Neuronal stem cell (in vitro differentiated cells): ENCODE data around the gene TVP23C.
"Not testable (repeated sequence)": the region's sequence is repeated elsewhere in the genome, so short reads cannot be mapped to it uniquely, and the experiment has no call there.

ENCODE experiments used
- DNase-seq: peaks from one replicate; pipeline ENCODE4 v3.0.0-alpha.2; 2013; ENCODE audit warnings: low spot score
- H2AFZ ChIP-seq: one replicate; pipeline ENCODE4 v1.6.1; 2013; ENCODE audit warnings: mild to moderate bottlenecking, low read length, inconsistent platforms
- H2AK5ac ChIP-seq: 2 replicates; pipeline ENCODE4 v1.6.1; 2013; ENCODE audit warnings: low read depth, mild to moderate bottlenecking, inconsistent platforms, low read length, moderate library complexity, mixed read lengths
- H2BK120ac ChIP-seq: 2 replicates; pipeline ENCODE4 v1.6.1; 2013; ENCODE audit warnings: low read depth, mild to moderate bottlenecking, inconsistent platforms, low read length, moderate library complexity, mixed read lengths
- H2BK12ac ChIP-seq: one replicate; pipeline ENCODE4 v1.6.1; 2013; ENCODE audit warnings: low read length, inconsistent platforms
- H2BK15ac ChIP-seq: 2 replicates; pipeline ENCODE4 v1.6.1; 2013; ENCODE audit warnings: mild to moderate bottlenecking, low read length, inconsistent platforms, mixed read lengths
- H2BK5ac ChIP-seq: one replicate; pipeline ENCODE4 v1.6.1; 2013; ENCODE audit warnings: inconsistent platforms, mild to moderate bottlenecking, low read length, moderate library complexity
- H3K14ac ChIP-seq: one replicate; pipeline ENCODE4 v1.6.1; 2013; ENCODE audit warnings: low read length, inconsistent platforms
- H3K18ac ChIP-seq: 2 replicates; pipeline ENCODE4 v1.6.1; 2013; ENCODE audit warnings: low read length, inconsistent platforms
- H3K23ac ChIP-seq: 2 replicates; pipeline ENCODE4 v1.6.1; 2013; ENCODE audit warnings: low read depth, mild to moderate bottlenecking, mixed read lengths, low read length, inconsistent platforms; ENCODE audit not compliant: poor library complexity
- H3K27ac ChIP-seq: replicated peaks from 3 replicates; pipeline ENCODE4 v1.5.1; 2013; ENCODE audit warnings: low read length, inconsistent platforms
- H3K27me3 ChIP-seq, 3 experiments: 2 replicates each; pipeline ENCODE4 v1.6.1; 2013; ENCODE audit warnings: low read length in 3 of 3, mild to moderate bottlenecking in 2 of 3, inconsistent platforms in 1 of 3, low read depth in 1 of 3, mixed read lengths in 1 of 3, moderate library complexity in 1 of 3; ENCODE audit not compliant: control insufficient read depth in 3 of 3, insufficient read depth in 3 of 3
- H3K36me3 ChIP-seq, 2 donors: replicated peaks in 1 of 2; 2 replicates each; pipeline ENCODE4 v1.6.1; 2013; ENCODE audit warnings: low read length in 2 of 2; ENCODE audit not compliant: control insufficient read depth in 2 of 2, insufficient read depth in 2 of 2
- H3K4ac ChIP-seq: 2 replicates; pipeline ENCODE4 v1.6.1; 2013; ENCODE audit warnings: inconsistent platforms, mild to moderate bottlenecking, low read length, moderate library complexity
- H3K4me1 ChIP-seq, 2 donors: 1 replicate in 1 of 2; 2 replicates in 1 of 2; pipeline ENCODE4 v1.6.1; 2013; ENCODE audit warnings: low read length in 2 of 2, low read depth in 1 of 2; ENCODE audit not compliant: control insufficient read depth in 2 of 2, insufficient read depth in 1 of 2
- H3K4me2 ChIP-seq: one replicate; pipeline ENCODE4 v1.6.1; 2013; ENCODE audit warnings: mild to moderate bottlenecking, low read length, inconsistent platforms; ENCODE audit not compliant: insufficient read depth, poor library complexity, severe bottlenecking
- H3K4me3 ChIP-seq, 2 donors: 2 replicates each; pipeline ENCODE4 v1.5.1; 2013; ENCODE audit warnings: low read length in 2 of 2, mild to moderate bottlenecking in 2 of 2, inconsistent platforms in 1 of 2, moderate library complexity in 1 of 2
- H3K79me1 ChIP-seq: one replicate; pipeline ENCODE4 v1.6.1; 2013; ENCODE audit warnings: low read depth, mild to moderate bottlenecking, inconsistent platforms, low read length, moderate library complexity
- H3K9ac ChIP-seq: one replicate; pipeline ENCODE4 v1.6.1; 2013; ENCODE audit warnings: mild to moderate bottlenecking, low read depth, low read length, inconsistent platforms; ENCODE audit not compliant: poor library complexity
- H3K9me3 ChIP-seq, 2 donors: replicated peaks in 1 of 2; 2 replicates each; pipeline versions ENCODE3 to v1.6.1; 2013; ENCODE audit warnings: low read length in 2 of 2, mild to moderate bottlenecking in 2 of 2, inconsistent platforms in 1 of 2, low read depth in 1 of 2, mixed read lengths in 1 of 2, moderate library complexity in 1 of 2; ENCODE audit not compliant: control insufficient read depth in 2 of 2, insufficient read depth in 1 of 2
- H4K8ac ChIP-seq: one replicate; pipeline ENCODE4 v1.6.1; 2013; ENCODE audit warnings: low read depth, mild to moderate bottlenecking, inconsistent platforms, low read length, moderate library complexity
- H4K91ac ChIP-seq: one replicate; pipeline ENCODE4 v1.6.1; 2013; ENCODE audit warnings: low read length, low read depth, mild to moderate bottlenecking, inconsistent platforms; ENCODE audit not compliant: poor library complexity
- WGBS, 2 donors: extraction: QIAGEN DNeasy Blood & Tissue Kit; methylation state at CpG; one replicate each; pipeline ENCODE4 v1.1.7; 2013; ENCODE audit warnings: missing lambda C conversion rate in 2 of 2, mixed read lengths in 1 of 2; ENCODE audit not compliant: insufficient read length in 2 of 2, insufficient replicate concordance in 1 of 2; ENCODE audit errors: extremely low coverage in 2 of 2; 5-methylcytosine and 5-hydroxymethylcytosine counted together

Gene TVP23C

GRCh38 chr17:15561439-15561838, 1.8 kb downstream of the TVP23C start:
- WGBS, 2 donors = no CpG with 5 or more reads among the region's 10 CpGs
- H3K18ac ChIP-seq, H2AFZ ChIP-seq, H3K36me3 ChIP-seq, H3K4ac ChIP-seq, H3K4me2 ChIP-seq, H3K23ac ChIP-seq, H3K27me3 ChIP-seq, H2BK5ac ChIP-seq, H3K9ac ChIP-seq, H2BK15ac ChIP-seq, H3K9me3 ChIP-seq, H4K8ac ChIP-seq, H3K4me1 ChIP-seq, H3K4me3 ChIP-seq, H2BK120ac ChIP-seq, H3K27ac ChIP-seq, H2BK12ac ChIP-seq, H3K14ac ChIP-seq, H2AK5ac ChIP-seq, H3K79me1 ChIP-seq, H4K91ac ChIP-seq, DNase-seq: not testable (repeated sequence)

GRCh38 chr17:15558403-15559105, 4.7 kb downstream of the TVP23C start:
- not testable (repeated sequence) for H2AFZ ChIP-seq, H3K36me3 ChIP-seq, H3K14ac ChIP-seq, H4K8ac ChIP-seq, H2AK5ac ChIP-seq, H3K4me3 ChIP-seq, H3K9ac ChIP-seq, H3K4ac ChIP-seq, H3K27ac ChIP-seq, H3K4me1 ChIP-seq, H4K91ac ChIP-seq, H3K79me1 ChIP-seq, H2BK120ac ChIP-seq, H3K23ac ChIP-seq, H3K9me3 ChIP-seq, H2BK12ac ChIP-seq, H2BK5ac ChIP-seq, H2BK15ac ChIP-seq, DNase-seq, H3K18ac ChIP-seq, H3K4me2 ChIP-seq, H3K27me3 ChIP-seq
- WGBS, 2 donors = no CpG with 5 or more reads among the region's 5 CpGs

- H3K36me3 ChIP-seq, H2BK120ac ChIP-seq, H3K9ac ChIP-seq, H2BK15ac ChIP-seq, H3K27me3 ChIP-seq, H4K8ac ChIP-seq, H3K14ac ChIP-seq, H3K18ac ChIP-seq, H3K4me2 ChIP-seq, H3K23ac ChIP-seq, H3K9me3 ChIP-seq, H2AK5ac ChIP-seq, H3K4ac ChIP-seq, H3K79me1 ChIP-seq, DNase-seq, H2AFZ ChIP-seq, H2BK5ac ChIP-seq, H3K4me3 ChIP-seq, H3K27ac ChIP-seq, H2BK12ac ChIP-seq, H3K4me1 ChIP-seq, H4K91ac ChIP-seq: not testable (repeated sequence)
- no CpG with 5 or more reads among the region's 5 CpGs for WGBS, 2 donors
Observed at GRCh38 chr17:15557334-15557832, 5.9 kb downstream of the TVP23C start.

GRCh38 chr17:15552932-15553331, 10.4 kb downstream of the TVP23C start:
- no CpG with 5 or more reads among the region's 1 CpG for WGBS, 2 donors
- H3K14ac ChIP-seq, H2BK15ac ChIP-seq: not testable (repeated sequence)

More at GRCh38 chr17:15552932-15553331, 10.4 kb downstream of the TVP23C start:
- not testable (repeated sequence) for H3K79me1 ChIP-seq, H3K4me3 ChIP-seq, H4K91ac ChIP-seq, H3K36me3 ChIP-seq, H2BK120ac ChIP-seq, H3K4me1 ChIP-seq, H2BK12ac ChIP-seq, H3K4me2 ChIP-seq, DNase-seq, H3K23ac ChIP-seq, H2AK5ac ChIP-seq, H3K27ac ChIP-seq, H2BK5ac ChIP-seq, H3K4ac ChIP-seq, H3K9ac ChIP-seq, H3K9me3 ChIP-seq, H2AFZ ChIP-seq, H3K18ac ChIP-seq, H3K27me3 ChIP-seq, H4K8ac ChIP-seq
